Stimulated activated CD8-positive, alpha-beta memory T cell treated with anti-CD3 and anti-CD28 coated beads, Interleukin-2, amount 100 ng/mL, for 1 hour (primary cell): Measurements from ENCODE around the gene PCDHA9.

Experiments
- DNase-seq, 2 donors: peaks; one replicate each; pipeline ENCODE4 v3.0.0-alpha.2; 2020; ENCODE audit warnings: low read depth in 2 of 2

PCDHA9 gene

DNA sequence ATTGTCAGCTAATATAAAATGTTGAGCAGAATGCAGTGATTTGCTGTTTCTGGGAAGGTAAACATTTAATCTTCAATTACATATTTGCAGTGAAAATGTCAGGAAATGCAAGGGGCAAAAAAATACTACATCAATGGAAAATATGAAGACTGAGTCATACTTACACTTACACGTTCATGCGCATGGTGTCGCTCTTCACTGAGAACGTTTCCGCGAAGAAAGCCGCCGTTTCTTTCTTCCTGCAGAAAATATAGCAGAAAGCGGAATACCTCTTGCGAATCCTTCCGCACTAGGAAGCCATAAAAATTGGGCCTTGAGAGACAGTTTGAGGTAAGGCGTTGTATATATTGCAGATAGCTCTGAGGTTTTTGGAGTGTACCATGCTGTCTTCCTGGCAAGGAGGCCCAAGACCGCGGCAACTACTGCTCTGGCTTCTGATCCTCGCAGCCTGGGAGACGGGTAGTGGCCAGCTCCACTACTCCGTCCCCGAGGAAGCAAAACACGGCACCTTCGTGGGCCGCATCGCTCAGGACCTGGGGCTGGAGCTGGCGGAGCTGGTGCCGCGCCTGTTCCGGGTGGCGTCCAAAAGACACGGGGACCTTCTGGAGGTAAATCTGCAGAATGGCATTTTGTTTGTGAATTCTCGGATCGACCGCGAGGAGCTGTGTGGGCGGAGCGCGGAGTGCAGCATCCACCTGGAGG, 33.9 kb downstream of the PCDHA9 start, which contains the start of gene PCDHA13:
TSS of gene PCDHA13 (plus strand) at position 236 of the 702 bp plus-strand sequence. CDS start at position 381, 145 bp downstream.
- no peak for DNase-seq

DNA sequence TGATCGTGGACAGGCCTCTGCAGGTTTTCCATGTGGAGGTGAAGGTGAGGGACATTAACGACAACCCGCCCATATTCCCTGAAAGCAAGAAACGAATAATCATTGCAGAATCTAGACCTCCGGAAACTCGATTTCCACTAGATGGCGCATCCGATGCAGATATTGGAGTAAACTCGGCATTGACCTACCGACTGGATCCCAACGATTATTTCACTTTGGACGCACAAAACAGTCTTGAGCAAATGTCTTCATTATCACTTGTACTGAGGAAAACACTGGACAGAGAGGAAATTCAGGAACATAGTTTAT, 34.4 kb downstream of the PCDHA9 start:
- no peak for DNase-seq

- DNase-seq: no peak
Observed at GRCh38 chr5:140883373-140883772, 35.2 kb downstream of the PCDHA9 start.

DNA sequence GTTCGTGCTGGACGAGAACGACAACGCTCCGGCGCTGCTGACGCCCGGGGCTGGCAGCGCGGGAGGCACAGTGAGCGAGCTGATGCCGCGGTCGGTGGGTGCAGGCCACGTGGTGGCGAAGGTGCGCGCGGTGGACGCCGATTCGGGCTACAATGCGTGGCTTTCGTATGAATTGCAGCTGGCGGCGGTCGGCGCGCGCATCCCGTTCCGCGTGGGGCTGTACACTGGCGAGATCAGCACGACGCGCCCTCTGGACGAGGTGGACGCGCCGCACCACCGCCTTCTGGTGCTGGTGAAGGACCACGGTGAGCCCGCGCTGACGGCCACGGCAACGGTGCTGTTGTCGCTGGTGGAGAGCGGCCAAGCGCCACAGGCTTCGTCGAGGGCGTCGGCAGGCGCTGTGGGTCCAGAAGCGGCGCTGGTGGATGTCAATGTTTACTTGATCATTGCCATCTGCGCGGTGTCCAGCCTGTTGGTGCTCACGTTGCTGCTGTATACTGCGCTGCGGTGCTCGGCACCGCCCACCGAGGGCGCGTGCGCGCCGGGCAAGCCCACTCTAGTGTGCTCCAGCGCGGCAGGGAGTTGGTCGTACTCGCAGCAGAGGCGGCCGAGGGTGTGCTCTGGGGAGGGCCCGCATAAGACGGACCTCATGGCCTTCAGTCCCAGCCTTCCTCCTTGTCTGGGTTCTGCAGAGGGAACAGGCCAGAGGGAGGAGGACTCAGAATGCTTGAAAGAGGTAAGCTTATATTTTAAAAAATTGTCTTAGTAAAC, 35.9 kb downstream of the PCDHA9 start:
- no peak for DNase-seq
